NT2/D1 (cell line): ENCODE data around the gene SPAAR.

Source experiments
- SUZ12 ChIP-seq: IDR thresholded peaks from 2 replicates; pipeline ENCODE4 v1.6.1; 2011; ENCODE audit not compliant: insufficient read length, insufficient read depth; ENCODE audit errors: extremely low read depth
- ZNF274 ChIP-seq: IDR thresholded peaks from 2 replicates; pipeline ENCODE4 v1.6.1; 2011; ENCODE audit warnings: mild to moderate bottlenecking, low read depth, low read length

DNA sequence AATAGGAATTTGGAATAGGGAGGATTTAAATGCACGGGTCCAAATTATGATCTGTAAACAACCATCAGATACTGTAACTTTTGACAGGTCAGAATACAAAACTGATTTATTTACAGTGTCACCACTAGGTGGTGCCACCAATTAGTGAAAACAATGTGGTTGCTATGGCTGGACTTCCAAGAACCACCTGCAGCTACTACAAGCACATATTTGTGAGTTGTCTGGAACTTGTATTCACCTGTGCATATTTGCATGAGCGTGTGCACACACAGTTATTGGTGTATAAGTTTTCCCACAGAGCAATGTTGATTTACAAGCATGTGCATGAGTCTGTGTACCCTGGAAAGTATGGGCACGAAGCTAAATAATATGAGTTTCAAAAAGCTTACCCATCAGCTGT, 6.2 kb upstream of the SPAAR start:
- TF ChIP-seq ZNF274 (no peak), SUZ12 (no peak)
